HCT116 (cell line): Measurements from ENCODE around the gene C15orf62. TPM values are rescaled to one million over a fixed set of nuclear protein-coding genes. Genes with fewer than 3 reads are reported as not detected.

Experiments used
- ATAC-seq: fragments of 200-7000 bp; cut with Tn5 transposase; 2 replicates; pipeline ENCODE4 v1.9.1; 2020; ENCODE audit warnings: mild to moderate bottlenecking, moderate library complexity
- BruUV-seq: library from RNA; stranded (reverse); fragments of 400-500 nt; replicated peaks from 2 replicates; lab custom pipeline; 2021; lab: Mats Ljungman, UMichigan
- CTCF ChIA-PET: fragments of 300-600 bp; sonication (Branson Sonifier 250); formaldehyde crosslinking; loops from one replicate; lab custom pipeline; 2021; ENCODE audit warnings: antibody characterized with exemption; lab: Charles Lee
- POLR2A ChIA-PET: fragments of 300-600, 350-600 bp; sonication (Branson Sonifier 250); formaldehyde crosslinking; loops from one replicate; lab custom pipeline; 2021; ENCODE audit warnings: antibody characterized with exemption; lab: Charles Lee
- RAD21 ChIA-PET, 2 experiments: fragments of 300-600 bp; sonication (Branson Sonifier 250); formaldehyde crosslinking; loops; one replicate each; lab custom pipeline; 2023; ENCODE audit warnings: low total read pairs in 2 of 2; ENCODE audit not compliant: uncharacterized antibody in 2 of 2, unreplicated experiment in 2 of 2, low non-redundant PET in 1 of 2; lab: Charles Lee
- DNase-seq: peaks from one replicate; pipeline ENCODE4 v3.0.0-alpha.2; 2010; ENCODE audit warnings: low read depth, low spot score
- H2AFZ ChIP-seq: fragments of 200-600 bp; shearing (Covaris generic), sonication (generic); 2 replicates; pipeline ENCODE4 v1.6.1; 2017; ENCODE audit warnings: low read depth, mixed run types, mixed read lengths, antibody characterized with exemption, low read length; ENCODE audit not compliant: poor library complexity, severe bottlenecking
- H3K27ac ChIP-seq: 2 replicates; pipeline ENCODE4 v1.5.1; 2012; ENCODE audit warnings: low read depth, low read length
- H3K27me3 ChIP-seq: fragments of 200-600 bp; sonication (generic); 2 replicates; pipeline ENCODE4 v1.6.1; 2016; ENCODE audit warnings: mixed run types, low read length, mixed read lengths; ENCODE audit not compliant: insufficient read depth
- H3K36me3 ChIP-seq, 2 experiments: fragments of 200-500 bp in 1 of 2; fragments of 200-600 bp in 1 of 2; sonication (Bioruptor generic) in 1 of 2; sonication (generic) in 1 of 2; 2 replicates each; pipeline versions ENCODE4 v1.5.1 to v1.6.1; 2014 to 2016; ENCODE audit warnings: low read length in 2 of 2, inconsistent platforms in 1 of 2, mixed read lengths in 1 of 2, mixed run types in 1 of 2; ENCODE audit not compliant: insufficient read depth in 2 of 2, control insufficient read depth in 1 of 2
- H3K4me1 ChIP-seq, 2 experiments: fragments of 200-600 bp in 1 of 2; sonication (generic) in 1 of 2; 2 replicates each; pipeline versions ENCODE4 v1.5.1 to v1.6.1; 2012 to 2017; ENCODE audit warnings: low read length in 2 of 2, inconsistent platforms in 1 of 2, mild to moderate bottlenecking in 1 of 2, mixed read lengths in 1 of 2, mixed run types in 1 of 2, moderate library complexity in 1 of 2; ENCODE audit not compliant: insufficient read depth in 2 of 2, control insufficient read depth in 1 of 2
- H3K4me2 ChIP-seq: fragments of 200-600 bp; sonication (generic); 2 replicates; pipeline ENCODE4 v1.6.1; 2017; ENCODE audit warnings: mixed run types, low read length, mixed read lengths
- H3K4me3 ChIP-seq, 2 experiments: fragments of 200-600 bp in 1 of 2; sonication (generic) in 1 of 2; replicated peaks in 1 of 2; 2 replicates each; pipeline ENCODE4 v1.5.1; 2011 to 2016; ENCODE audit warnings: low read length in 2 of 2, control low read depth in 1 of 2, low read depth in 1 of 2, mild to moderate bottlenecking in 1 of 2, mixed read lengths in 1 of 2, mixed run types in 1 of 2
- H3K79me2 ChIP-seq: fragments of 200-600 bp; sonication (generic); 2 replicates; pipeline ENCODE4 v1.6.1; 2017; ENCODE audit warnings: mild to moderate bottlenecking, mixed run types, low read length, moderate library complexity, mixed read lengths; ENCODE audit not compliant: insufficient read depth
- H3K9ac ChIP-seq: fragments of 200-600 bp; sonication (generic); 2 replicates; pipeline ENCODE4 v1.6.1; 2016; ENCODE audit warnings: low read length, mixed read lengths
- H3K9me2 ChIP-seq: fragments of 200-600 bp; sonication (generic), shearing (Covaris generic); 2 replicates; pipeline ENCODE4 v1.6.1; 2017; ENCODE audit warnings: mixed run types, mild to moderate bottlenecking, moderate library complexity; ENCODE audit not compliant: insufficient read depth
- H3K9me3 ChIP-seq, 2 experiments: fragments of 200-500 bp in 1 of 2; fragments of 200-600 bp in 1 of 2; sonication (Bioruptor generic) in 1 of 2; sonication (generic) in 1 of 2; 2 replicates each; pipeline ENCODE4 v1.6.1; 2014 to 2017; ENCODE audit warnings: low read length in 2 of 2, mixed read lengths in 2 of 2, inconsistent platforms in 1 of 2, low read depth in 1 of 2, mild to moderate bottlenecking in 1 of 2, mixed run types in 1 of 2, moderate library complexity in 1 of 2; ENCODE audit not compliant: control insufficient read depth in 1 of 2, insufficient read depth in 1 of 2
- H4K20me1 ChIP-seq: fragments of 200-600 bp; sonication (generic), shearing (Covaris generic); 2 replicates; pipeline ENCODE4 v1.6.1; 2017; ENCODE audit warnings: mixed run types, mild to moderate bottlenecking, moderate library complexity; ENCODE audit not compliant: insufficient read depth
- CBX3 ChIP-seq: IDR thresholded peaks from 2 replicates; pipeline ENCODE4 v1.6.1; 2012; ENCODE audit warnings: low read depth
- CEBPB ChIP-seq: IDR thresholded peaks from 2 replicates; pipeline ENCODE4 v1.6.1; 2012; ENCODE audit warnings: low read depth
- EGR1 ChIP-seq: IDR thresholded peaks from 2 replicates; pipeline ENCODE4 v1.6.1; 2012; ENCODE audit warnings: low read depth
- ELF1 ChIP-seq: IDR thresholded peaks from 2 replicates; pipeline ENCODE4 v1.6.1; 2012; ENCODE audit warnings: low read depth, borderline replicate concordance
- EZH2 ChIP-seq: fragments of 200-600 bp; sonication (generic); IDR thresholded peaks from 2 replicates; pipeline ENCODE4 v1.6.1; 2017; ENCODE audit warnings: antibody characterized with exemption, mixed run types
- FOSL1 ChIP-seq: IDR thresholded peaks from 2 replicates; pipeline ENCODE4 v1.6.1; 2012; ENCODE audit warnings: low read depth
- POLR2A ChIP-seq: IDR thresholded peaks from 2 replicates; pipeline ENCODE4 v1.7.0; 2011; ENCODE audit warnings: borderline replicate concordance; ENCODE audit not compliant: insufficient read depth, insufficient read length; ENCODE audit errors: extremely low read depth
- RAD21 ChIP-seq: IDR thresholded peaks from 2 replicates; pipeline ENCODE4 v1.6.1; 2012; ENCODE audit warnings: low read depth, mild to moderate bottlenecking
- SIN3A ChIP-seq: IDR thresholded peaks from 2 replicates; pipeline ENCODE4 v1.6.1; 2012; ENCODE audit warnings: low read depth
- SP1 ChIP-seq: IDR thresholded peaks from 2 replicates; pipeline ENCODE4 v1.6.1; 2012; ENCODE audit warnings: low read depth
- ZFX ChIP-seq: fragments of 450-650 bp; IDR thresholded peaks from 2 replicates; pipeline ENCODE4 v1.6.1; 2017
- ZNF274 ChIP-seq: fragments of 200-500 bp; sonication (Bioruptor generic); IDR thresholded peaks from 2 replicates; pipeline ENCODE4 v1.6.1; 2014; ENCODE audit warnings: mild to moderate bottlenecking, low read depth, low read length, inconsistent platforms
- intact Hi-C: fragments of 100-400 bp; cut with micrococcal nuclease; formaldehyde crosslinking; loops from 2 replicates; pipeline ENCODE4 v1.10.0; 2022
- total RNA-seq: library from RNA; stranded (reverse); gene quantifications from one replicate; pipeline ENCODE4 v1.2.1, GENCODE V29; 2021; ENCODE audit not compliant: unreplicated experiment
- TF ChIP-seq, protein P1 (sequence below): IDR thresholded peaks from 2 replicates; pipeline ENCODE4 v1.6.1; 2012

Gene C15orf62
- total RNA-seq, 1 experiment from 2014 or later, result 0.10 TPM

DNA sequence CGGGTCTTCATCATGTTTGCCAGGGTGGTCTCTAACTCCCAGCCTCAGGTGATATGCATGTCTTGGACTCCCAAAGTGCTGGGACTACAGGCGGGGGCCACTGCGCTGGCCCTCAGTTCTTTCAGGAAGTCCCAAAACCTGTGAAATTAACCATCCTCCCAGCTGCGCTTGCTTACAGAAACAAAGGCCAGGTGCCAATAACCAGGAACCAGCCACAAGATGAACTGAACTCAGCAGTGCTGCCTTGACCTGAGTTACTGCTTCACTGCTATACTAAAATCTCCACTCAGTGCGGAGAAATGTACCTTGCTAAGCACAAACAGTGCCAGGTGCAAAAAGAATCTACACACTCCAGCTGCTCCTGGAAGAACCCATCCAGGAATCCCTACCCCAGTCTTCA is 9.8 kb upstream of the C15orf62 start:
- POLR2A ChIA-PET, result no interaction called here
- RAD21 ChIA-PET, result no interaction called here
- Histone ChIP-seq H2AFZ (no peak overlapping the region), H3K9me3 (no peaks in the 10 kb centered on the region), H3K79me2 (no peaks in the 10 kb centered on the region; the same call in 1 of the 2 replicates), H3K4me2 (no peak overlapping the region)
- no peak for DNase-seq
- CTCF ChIA-PET, result no interaction called here
- TF ChIP-seq FOSL1 (no peak), ELF1 (no peak), SP1 (no peak), ZFX (no peak), EGR1 (no peak), POLR2A (no peak), RAD21 (no peak), EZH2 (no peak), ZNF274 (no peak), CBX3 (no peak), CEBPB (no peak), SIN3A (no peak)
- TF ChIP-seq, protein P1, sequence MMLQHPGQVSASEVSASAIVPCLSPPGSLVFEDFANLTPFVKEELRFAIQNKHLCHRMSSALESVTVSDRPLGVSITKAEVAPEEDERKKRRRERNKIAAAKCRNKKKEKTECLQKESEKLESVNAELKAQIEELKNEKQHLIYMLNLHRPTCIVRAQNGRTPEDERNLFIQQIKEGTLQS, result no peak
- TF ChIP-seq, all 23 proteins: peak for 0
- H3K36me3 ChIP-seq, result no peaks in the 10 kb centered on the region
- H3K9ac ChIP-seq, result no peak overlapping the region
- intact Hi-C loops, result no loop called here
- H3K4me3 ChIP-seq, result no peak overlapping the region
- no peaks in the 10 kb centered on the region for H4K20me1 ChIP-seq
- BruUV-seq, result no TSS peak
- H3K27me3 ChIP-seq, result no peaks in the 10 kb centered on the region
- peaks cover 24 to 32% of the 10 kb centered on the region in 2 experiments for H3K4me1 ChIP-seq
- H3K27ac ChIP-seq, result no peak overlapping the region
- no peaks in the 10 kb centered on the region for H3K9me2 ChIP-seq
- no peak for ATAC-seq
